Prostate gland (tissue), 2 donors: ENCODE data around the gene GSK3A.

Source experiments
- POLR2A ChIP-seq: fragments of 450-650 bp; IDR thresholded peaks from one replicate; pipeline ENCODE4 v1.6.1; 2016; ENCODE audit warnings: antibody characterized with exemption, mild to moderate bottlenecking
- POLR2AphosphoS5 ChIP-seq: sonication (generic); formaldehyde crosslinking; IDR thresholded peaks from one replicate; pipeline ENCODE4 v1.6.1; 2017; ENCODE audit warnings: antibody characterized with exemption
- TF ChIP-seq, protein P1 (sequence below), 4 experiments: fragments of 200-600 bp in 2 of 4; fragments of 450-650 bp in 2 of 4; sonication (generic) in 2 of 4; IDR thresholded peaks; 1 replicate in 3 of 4; 2 replicates in 1 of 4; pipeline ENCODE4 v1.5.1; 2016 to 2019; ENCODE audit warnings: antibody characterized with exemption in 4 of 4, mild to moderate bottlenecking in 2 of 4, moderate library complexity in 2 of 4

DNA sequence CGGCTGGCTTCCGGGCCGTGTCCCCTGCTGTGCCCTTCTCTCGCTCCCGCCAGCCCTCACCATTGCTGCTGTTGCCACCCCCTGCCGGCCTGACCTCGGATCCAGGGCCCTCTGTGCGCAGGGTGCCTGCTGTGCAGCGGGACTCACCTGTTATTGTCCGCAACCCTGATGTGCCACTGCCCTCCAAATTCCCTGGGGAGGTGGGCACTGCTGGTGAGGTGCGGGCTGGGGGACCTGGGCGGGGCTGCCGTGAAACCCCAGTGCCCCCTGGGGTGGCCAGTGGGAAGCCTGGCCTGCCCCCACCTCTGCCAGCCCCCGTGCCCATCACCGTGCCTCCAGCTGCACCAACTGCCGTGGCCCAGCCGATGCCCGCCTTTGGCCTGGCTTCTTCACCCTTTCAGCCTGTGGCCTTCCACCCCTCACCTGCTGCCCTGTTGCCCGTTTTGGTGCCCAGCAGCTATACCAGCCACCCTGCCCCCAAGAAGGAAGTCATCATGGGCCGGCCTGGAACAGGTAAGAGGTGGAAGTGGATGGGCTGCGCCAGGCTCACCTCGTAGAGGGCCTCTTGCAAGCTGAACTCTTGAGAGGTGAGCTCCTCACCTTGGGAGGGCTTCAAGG lies 31.8 kb upstream of the GSK3A start:
- TF ChIP-seq POLR2A (no peak), POLR2AphosphoS5 (no peak)
- TF ChIP-seq, protein P1, sequence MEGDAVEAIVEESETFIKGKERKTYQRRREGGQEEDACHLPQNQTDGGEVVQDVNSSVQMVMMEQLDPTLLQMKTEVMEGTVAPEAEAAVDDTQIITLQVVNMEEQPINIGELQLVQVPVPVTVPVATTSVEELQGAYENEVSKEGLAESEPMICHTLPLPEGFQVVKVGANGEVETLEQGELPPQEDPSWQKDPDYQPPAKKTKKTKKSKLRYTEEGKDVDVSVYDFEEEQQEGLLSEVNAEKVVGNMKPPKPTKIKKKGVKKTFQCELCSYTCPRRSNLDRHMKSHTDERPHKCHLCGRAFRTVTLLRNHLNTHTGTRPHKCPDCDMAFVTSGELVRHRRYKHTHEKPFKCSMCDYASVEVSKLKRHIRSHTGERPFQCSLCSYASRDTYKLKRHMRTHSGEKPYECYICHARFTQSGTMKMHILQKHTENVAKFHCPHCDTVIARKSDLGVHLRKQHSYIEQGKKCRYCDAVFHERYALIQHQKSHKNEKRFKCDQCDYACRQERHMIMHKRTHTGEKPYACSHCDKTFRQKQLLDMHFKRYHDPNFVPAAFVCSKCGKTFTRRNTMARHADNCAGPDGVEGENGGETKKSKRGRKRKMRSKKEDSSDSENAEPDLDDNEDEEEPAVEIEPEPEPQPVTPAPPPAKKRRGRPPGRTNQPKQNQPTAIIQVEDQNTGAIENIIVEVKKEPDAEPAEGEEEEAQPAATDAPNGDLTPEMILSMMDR (IDR thresholded peaks at IDR 0.05) = no peak
